Esophagus (tissue), 2 donors: ENCODE data around the gene DCAF10. TPM values are rescaled to one million over a fixed set of nuclear protein-coding genes. Genes with fewer than 3 reads are reported as not detected.

ENCODE experiments used
- H3K27ac ChIP-seq, 2 donors: one replicate each; pipeline ENCODE4 v1.5.1; 2013; ENCODE audit warnings: low read depth in 2 of 2, mild to moderate bottlenecking in 2 of 2, inconsistent platforms in 1 of 2, low read length in 1 of 2, moderate library complexity in 1 of 2
- H3K27me3 ChIP-seq, 2 donors: one replicate each; pipeline ENCODE4 v1.6.1; 2013; ENCODE audit warnings: low read length in 2 of 2, control low read depth in 1 of 2, mild to moderate bottlenecking in 1 of 2; ENCODE audit not compliant: insufficient read depth in 2 of 2, control insufficient read depth in 1 of 2
- H3K36me3 ChIP-seq, 2 donors: one replicate each; pipeline ENCODE4 v1.6.1; 2013; ENCODE audit warnings: low read length in 1 of 2; ENCODE audit not compliant: control insufficient read depth in 2 of 2, insufficient read depth in 2 of 2
- H3K4me1 ChIP-seq, 2 donors: one replicate each; pipeline ENCODE4 v1.6.1; 2013; ENCODE audit warnings: low read length in 1 of 2; ENCODE audit not compliant: control insufficient read depth in 2 of 2, insufficient read depth in 2 of 2
- H3K4me3 ChIP-seq, 2 donors: one replicate each; pipeline ENCODE4 v1.5.1; 2013; ENCODE audit warnings: low read length in 2 of 2, mild to moderate bottlenecking in 2 of 2, low read depth in 1 of 2, moderate library complexity in 1 of 2
- H3K9me3 ChIP-seq, 2 donors: one replicate each; pipeline ENCODE4 v1.6.1; 2013; ENCODE audit warnings: mild to moderate bottlenecking in 2 of 2, low read depth in 1 of 2, low read length in 1 of 2, moderate library complexity in 1 of 2; ENCODE audit not compliant: control insufficient read depth in 2 of 2, insufficient read depth in 1 of 2
- WGBS, 2 donors: extraction: QIAGEN DNeasy Blood & Tissue Kit; methylation state at CpG; one replicate each; pipeline ENCODE4 v1.1.7; 2013; 5-methylcytosine and 5-hydroxymethylcytosine counted together
- polyA plus RNA-seq, 2 donors: library from polyadenylated mRNA; stranded (reverse); fragments of 200-250 nt; gene quantifications; one replicate each; pipeline ENCODE4 v1.2.3, GENCODE V29; 2013
- donor health status: healthy with polysubstance abuse.
- donor health status: Bipolar disorder and iron deficiency.

Gene DCAF10
- polyA plus RNA-seq, 2 donors, result 6.1 to 8.0 TPM

DNA sequence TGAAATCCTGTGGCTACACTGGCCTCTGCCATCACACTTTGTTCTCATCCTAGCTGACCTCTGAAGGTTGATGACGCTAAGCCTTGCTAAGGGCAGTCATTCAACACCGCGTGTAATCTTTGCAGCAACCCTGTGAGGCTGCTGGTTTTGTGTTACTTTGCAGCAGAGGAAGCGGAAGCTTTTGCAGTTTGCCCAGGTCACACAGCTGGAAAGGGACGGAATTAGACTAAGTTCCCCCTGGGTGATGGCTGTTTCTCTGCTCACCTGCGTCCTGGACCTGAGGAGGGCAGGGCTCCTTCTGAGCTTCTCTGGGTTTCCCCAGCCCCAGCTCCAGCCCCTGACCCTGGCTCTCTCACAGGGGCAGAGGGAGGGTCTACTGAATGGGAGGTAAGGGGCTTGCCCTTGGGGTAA is 110.7 kb downstream of the DCAF10 start:
- Histone ChIP-seq H3K27ac (no peak overlapping the region), H3K9me3 (no peaks in the 10 kb centered on the region), H3K4me1 (no peaks in the 10 kb centered on the region), H3K27me3 (no peaks in the 10 kb centered on the region), H3K4me3 (no peak overlapping the region), H3K36me3 (peaks cover 0 to 2% of the 10 kb centered on the region in 2 donors)
- 71 to 73% methylated on average over 6 of the region's 6 CpGs for WGBS, 2 donors

GRCh38 chr9:37913480-37914153 is 113.0 kb downstream of the DCAF10 start:
- no peak overlapping the region for H3K4me3 ChIP-seq
- H3K36me3 ChIP-seq, result peaks cover 0 to 13% of the 10 kb centered on the region in 2 donors
- H3K27ac ChIP-seq, result peak overlapping the region in 1 of 2 donors; percentile 27
- H3K4me1 ChIP-seq, result peaks cover 0 to 8% of the 10 kb centered on the region in 2 donors
- no peaks in the 10 kb centered on the region for H3K27me3 ChIP-seq
- WGBS, 2 donors, result 48 to 62% methylated on average over 11 of the region's 11 CpGs
- no peaks in the 10 kb centered on the region for H3K9me3 ChIP-seq

GRCh38 chr9:37914154-37914551 is 113.6 kb downstream of the DCAF10 start:
- peaks cover 0 to 8% of the 10 kb centered on the region in 2 donors for H3K4me1 ChIP-seq
- no peaks in the 10 kb centered on the region for H3K27me3 ChIP-seq
- 60 to 64% methylated on average over 8 of the region's 8 CpGs for WGBS, 2 donors
- peak overlapping the region in 1 of 2 donors; percentile 27 for H3K27ac ChIP-seq
- H3K9me3 ChIP-seq, result no peaks in the 10 kb centered on the region
- no peak overlapping the region for H3K4me3 ChIP-seq
- peaks cover 0 to 15% of the 10 kb centered on the region in 2 donors for H3K36me3 ChIP-seq

- Histone ChIP-seq H3K4me3 (no peak overlapping the region), H3K27me3 (no peaks in the 10 kb centered on the region), H3K9me3 (no peaks in the 10 kb centered on the region), H3K4me1 (peaks cover 0 to 8% of the 10 kb centered on the region in 2 donors), H3K36me3 (peaks cover 0 to 18% of the 10 kb centered on the region in 2 donors), H3K27ac (no peak overlapping the region)
- 73 to 77% methylated on average over 11 of the region's 11 CpGs for WGBS, 2 donors
These were observed 114.2 kb downstream of the DCAF10 start for GRCh38 chr9:37914701-37915358.

GRCh38 chr9:37915911-37916470 is 115.4 kb downstream of the DCAF10 start:
- Histone ChIP-seq H3K4me3 (no peak overlapping the region), H3K27ac (peak overlapping the region; percentile 14 to 52), H3K27me3 (no peaks in the 10 kb centered on the region), H3K36me3 (peaks cover 0 to 18% of the 10 kb centered on the region in 2 donors), H3K4me1 (peaks cover 0 to 14% of the 10 kb centered on the region in 2 donors), H3K9me3 (no peaks in the 10 kb centered on the region)
- WGBS, 2 donors, result 80 to 85% methylated on average over 14 of the region's 14 CpGs

DNA sequence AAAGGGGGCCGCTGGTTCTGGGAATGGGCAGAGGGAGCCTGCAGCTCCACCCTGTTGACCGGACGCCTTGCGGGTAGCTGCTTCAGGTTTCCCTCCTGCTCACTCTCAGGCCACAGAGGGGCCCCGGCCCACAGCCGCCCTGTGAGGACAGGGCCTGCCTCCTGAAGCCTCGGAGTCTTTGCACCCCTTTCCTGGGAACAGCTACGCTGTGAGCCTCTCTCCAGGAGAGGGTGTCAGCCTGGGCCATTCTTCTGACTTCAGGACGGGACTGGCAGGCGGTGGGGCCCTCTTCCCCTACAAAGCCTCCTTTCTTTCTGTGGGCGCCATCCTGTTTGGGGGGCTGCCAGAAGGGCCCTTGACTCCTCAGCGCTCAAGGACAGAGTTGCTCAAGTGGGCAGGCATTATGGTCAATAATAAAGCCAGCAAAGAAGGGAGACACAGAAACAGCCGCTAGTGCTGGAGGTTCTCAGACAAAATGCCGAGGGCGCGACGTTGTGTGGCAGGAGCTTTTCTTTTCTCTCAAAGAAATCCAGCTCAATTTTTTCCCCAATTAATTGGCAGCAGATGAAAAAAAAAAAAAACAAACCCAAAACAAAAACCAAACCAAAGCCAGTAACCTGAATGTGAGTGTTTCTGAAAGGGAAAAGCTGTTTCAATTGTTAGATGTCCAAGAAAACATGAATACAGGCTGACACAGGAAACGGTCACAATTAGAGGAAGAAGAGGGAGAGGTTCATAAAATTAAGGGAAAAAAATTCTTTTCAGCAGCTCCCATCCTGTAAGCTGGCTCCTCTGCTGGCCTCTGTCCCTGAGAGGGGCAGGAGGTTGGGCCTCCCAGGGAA is 116.1 kb downstream of the DCAF10 start:
- peaks cover 0 to 17% of the 10 kb centered on the region in 2 donors for H3K4me1 ChIP-seq
- no peaks in the 10 kb centered on the region for H3K9me3 ChIP-seq
- no peaks in the 10 kb centered on the region for H3K27me3 ChIP-seq
- peak overlapping the region; percentile 52 to 83 for H3K27ac ChIP-seq
- H3K4me3 ChIP-seq, result no peak overlapping the region
- WGBS, 2 donors, result 62 to 76% methylated on average over 18 of the region's 18 CpGs
- peaks cover 0 to 18% of the 10 kb centered on the region in 2 donors for H3K36me3 ChIP-seq

Other genes with a start within 250 kb of the DCAF10 start
- 1 to 10 TPM; 2.1 to 3.0 TPM for gene FBXO10, start 224.4 kb upstream of the DCAF10 start, polyA plus RNA-seq
- gene TOMM5, start 208.2 kb upstream of the DCAF10 start, polyA plus RNA-seq, result 100 to 1,000 TPM in 1 of 2 donors, 10 to 100 TPM in 1; 93.3 to 113 TPM
- under 1 TPM; 0.04 to 0.12 TPM for gene FRMPD1, start 149.8 kb upstream of the DCAF10 start, polyA plus RNA-seq
- gene TRMT10B, start 47.0 kb upstream of the DCAF10 start, polyA plus RNA-seq, result 1 to 10 TPM; 3.8 to 4.3 TPM
- gene EXOSC3, start 15.7 kb upstream of the DCAF10 start, polyA plus RNA-seq, result 10 to 100 TPM; 24.0 to 36.0 TPM
- 1 to 10 TPM; 3.5 to 5.7 TPM for gene SLC25A51, start 103.3 kb downstream of the DCAF10 start, polyA plus RNA-seq